NT2/D1 (cell line): ENCODE data around the gene OR2T35.

Experiments used
- SUZ12 ChIP-seq: IDR thresholded peaks from 2 replicates; pipeline ENCODE4 v1.6.1; 2011; ENCODE audit not compliant: insufficient read length, insufficient read depth; ENCODE audit errors: extremely low read depth
- YY1 ChIP-seq: IDR thresholded peaks from 2 replicates; pipeline ENCODE4 v1.6.1; 2011; ENCODE audit not compliant: insufficient read length, insufficient read depth
- ZNF274 ChIP-seq: IDR thresholded peaks from 2 replicates; pipeline ENCODE4 v1.6.1; 2011; ENCODE audit warnings: mild to moderate bottlenecking, low read depth, low read length

DNA sequence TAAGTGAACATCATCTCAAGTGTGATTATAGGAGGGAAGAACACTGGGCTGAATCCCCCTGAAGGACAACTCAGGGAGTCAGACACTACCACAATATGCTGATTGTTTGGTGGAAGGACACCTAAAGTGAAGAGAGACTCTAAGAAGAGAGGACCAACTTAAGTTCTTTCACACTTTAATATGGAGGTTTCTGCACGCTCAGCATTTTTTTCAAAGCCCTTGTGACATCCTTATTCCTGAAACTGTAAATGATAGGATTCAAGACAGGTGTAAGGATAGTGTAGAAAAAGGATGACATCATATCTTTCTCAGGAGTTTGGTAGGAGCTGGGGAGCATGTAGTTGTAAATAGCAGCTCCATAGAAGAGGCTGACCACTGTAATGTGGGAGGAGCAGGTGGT lies 52.4 kb downstream of the OR2T35 start:
- no peak for TF ChIP-seq ZNF274
- TF ChIP-seq SUZ12 = no peak
- no peak for TF ChIP-seq YY1
